HEK293 (cell line): ENCODE measurements around the gene HOXB4.

ENCODE experiments used
- BCL11A ChIP-seq: fragments of 450-650 bp; formaldehyde crosslinking; IDR thresholded peaks from 2 replicates; pipeline ENCODE4 v1.5.1; 2016; ENCODE audit warnings: low read depth, missing biosample characterization, missing genetic modification characterization
- IKZF3 ChIP-seq: fragments of 450-650 bp; IDR thresholded peaks from 2 replicates; pipeline ENCODE4 v1.5.0; 2018; ENCODE audit warnings: missing biosample characterization, mild to moderate bottlenecking, missing genetic modification characterization, moderate library complexity
- MEIS1 ChIP-seq: sonication (generic); formaldehyde crosslinking; IDR thresholded peaks from 2 replicates; pipeline ENCODE4 v1.8.1; 2022; ENCODE audit warnings: missing genetic modification reagents, mild to moderate bottlenecking, borderline replicate concordance
- MZF1 ChIP-seq: fragments of 450-650 bp; formaldehyde crosslinking; IDR thresholded peaks from 2 replicates; pipeline ENCODE4 v1.5.1; 2017; ENCODE audit warnings: missing biosample characterization, missing genetic modification characterization, borderline replicate concordance
- SP3 ChIP-seq: fragments of 450-650 bp; formaldehyde crosslinking; IDR thresholded peaks from 2 replicates; pipeline ENCODE4 v1.5.1; 2016; ENCODE audit warnings: missing biosample characterization, missing genetic modification characterization
- TCF7L2 ChIP-seq: IDR thresholded peaks from 2 replicates; pipeline ENCODE4 v1.6.1; 2011; ENCODE audit warnings: low read depth, mild to moderate bottlenecking, inconsistent platforms, low read length, moderate library complexity, borderline replicate concordance
- YY1 ChIP-seq: fragments of 450-650 bp; formaldehyde crosslinking; IDR thresholded peaks from 2 replicates; pipeline ENCODE4 v1.5.1; 2018; ENCODE audit warnings: missing biosample characterization, missing genetic modification characterization
- ZBTB1 ChIP-seq: fragments of 450-650 bp; formaldehyde crosslinking; IDR thresholded peaks from 2 replicates; pipeline ENCODE4 v1.5.1; 2016; ENCODE audit warnings: missing biosample characterization, missing genetic modification characterization
- ZBTB17 ChIP-seq: fragments of 450-650 bp; formaldehyde crosslinking; IDR thresholded peaks from 2 replicates; pipeline ENCODE4 v1.5.1; 2016; ENCODE audit warnings: missing biosample characterization, missing genetic modification characterization
- ZBTB7A ChIP-seq: fragments of 450-650 bp; formaldehyde crosslinking; IDR thresholded peaks from 2 replicates; pipeline ENCODE4 v1.5.1; 2016; ENCODE audit warnings: low read depth, missing biosample characterization, missing genetic modification characterization
- ZBTB8A ChIP-seq: fragments of 450-650 bp; formaldehyde crosslinking; IDR thresholded peaks from 2 replicates; pipeline ENCODE4 v1.5.1; 2016; ENCODE audit warnings: missing biosample characterization, missing genetic modification characterization
- ZFP37 ChIP-seq: fragments of 450-650 bp; formaldehyde crosslinking; IDR thresholded peaks from 2 replicates; pipeline ENCODE4 v1.5.1; 2016; ENCODE audit warnings: missing biosample characterization, missing genetic modification characterization
- ZFP69B ChIP-seq: fragments of 450-650 bp; formaldehyde crosslinking; IDR thresholded peaks from 2 replicates; pipeline ENCODE4 v1.5.1; 2016; ENCODE audit warnings: missing biosample characterization, missing genetic modification characterization
- ZNF132 ChIP-seq: fragments of 450-650 bp; formaldehyde crosslinking; IDR thresholded peaks from 2 replicates; pipeline ENCODE4 v1.5.1; 2017; ENCODE audit warnings: missing biosample characterization, missing genetic modification characterization, borderline replicate concordance
- ZNF140 ChIP-seq: fragments of 450-650 bp; formaldehyde crosslinking; IDR thresholded peaks from 2 replicates; pipeline ENCODE4 v1.5.1; 2016; ENCODE audit warnings: missing biosample characterization, missing genetic modification characterization
- ZNF146 ChIP-seq: fragments of 450-650 bp; formaldehyde crosslinking; IDR thresholded peaks from 2 replicates; pipeline ENCODE4 v1.5.1; 2016; ENCODE audit warnings: missing biosample characterization, missing genetic modification characterization
- ZNF16 ChIP-seq: fragments of 450-650 bp; formaldehyde crosslinking; IDR thresholded peaks from 2 replicates; pipeline ENCODE4 v1.5.1; 2016; ENCODE audit warnings: low read depth, missing biosample characterization, missing genetic modification characterization
- ZNF2 ChIP-seq: fragments of 450-650 bp; formaldehyde crosslinking; IDR thresholded peaks from 2 replicates; pipeline ENCODE4 v1.5.1; 2016; ENCODE audit warnings: missing biosample characterization, missing genetic modification characterization
- ZNF214 ChIP-seq: fragments of 450-650 bp; formaldehyde crosslinking; IDR thresholded peaks from 2 replicates; pipeline ENCODE4 v1.5.1; 2017; ENCODE audit warnings: missing biosample characterization, mild to moderate bottlenecking, missing genetic modification characterization, borderline replicate concordance
- ZNF239 ChIP-seq: fragments of 450-650 bp; formaldehyde crosslinking; IDR thresholded peaks from 2 replicates; pipeline ENCODE4 v1.5.1; 2016; ENCODE audit warnings: missing biosample characterization, missing genetic modification characterization
- ZNF248 ChIP-seq: fragments of 450-650 bp; formaldehyde crosslinking; IDR thresholded peaks from 2 replicates; pipeline ENCODE4 v1.5.1; 2017; ENCODE audit warnings: missing biosample characterization, missing genetic modification characterization
- ZNF324 ChIP-seq: fragments of 450-650 bp; formaldehyde crosslinking; IDR thresholded peaks from 2 replicates; pipeline ENCODE4 v1.5.1; 2016; ENCODE audit warnings: missing biosample characterization, missing genetic modification characterization
- ZNF426 ChIP-seq: fragments of 450-650 bp; formaldehyde crosslinking; IDR thresholded peaks from 2 replicates; pipeline ENCODE4 v1.5.1; 2017; ENCODE audit warnings: missing biosample characterization, missing genetic modification characterization, mild to moderate bottlenecking, inconsistent platforms, moderate library complexity
- ZNF558 ChIP-seq: fragments of 450-650 bp; formaldehyde crosslinking; IDR thresholded peaks from 2 replicates; pipeline ENCODE4 v1.5.1; 2016; ENCODE audit warnings: missing biosample characterization, missing genetic modification characterization
- ZNF600 ChIP-seq: fragments of 450-650 bp; formaldehyde crosslinking; IDR thresholded peaks from 2 replicates; pipeline ENCODE4 v1.5.1; 2016; ENCODE audit warnings: missing biosample characterization, missing genetic modification characterization
- ZNF610 ChIP-seq: fragments of 450-650 bp; formaldehyde crosslinking; IDR thresholded peaks from 2 replicates; pipeline ENCODE4 v1.5.1; 2016; ENCODE audit warnings: missing biosample characterization, missing genetic modification characterization, borderline replicate concordance
- ZNF624 ChIP-seq: fragments of 450-650 bp; formaldehyde crosslinking; IDR thresholded peaks from 2 replicates; pipeline ENCODE4 v1.5.1; 2017; ENCODE audit warnings: missing biosample characterization, missing genetic modification characterization
- ZNF626 ChIP-seq: fragments of 450-650 bp; sonication (Bioruptor Pico); formaldehyde crosslinking; IDR thresholded peaks from 2 replicates; pipeline ENCODE4 v1.5.1; 2018; ENCODE audit warnings: missing biosample characterization, missing genetic modification characterization, inconsistent platforms
- TF ChIP-seq, protein P1 (sequence below): fragments of 450-650 bp; formaldehyde crosslinking; IDR thresholded peaks from 2 replicates; pipeline ENCODE4 v1.5.1; 2016; ENCODE audit warnings: missing biosample characterization, missing genetic modification characterization
- TF ChIP-seq, protein P2 (sequence below): fragments of 450-650 bp; formaldehyde crosslinking; IDR thresholded peaks from 2 replicates; pipeline ENCODE4 v1.5.1; 2016; ENCODE audit warnings: missing biosample characterization, missing genetic modification characterization
- TF ChIP-seq, protein P3 (sequence below): fragments of 450-650 bp; formaldehyde crosslinking; conservative IDR thresholded peaks from 2 replicates; pipeline ENCODE4 v1.5.1; 2016; ENCODE audit warnings: low read depth, missing biosample characterization, missing genetic modification characterization
- TF ChIP-seq, protein P4 (sequence below): fragments of 450-650 bp; formaldehyde crosslinking; IDR thresholded peaks from 2 replicates; pipeline ENCODE4 v1.5.1; 2016; ENCODE audit warnings: missing biosample characterization, missing genetic modification characterization

HOXB4 gene

DNA sequence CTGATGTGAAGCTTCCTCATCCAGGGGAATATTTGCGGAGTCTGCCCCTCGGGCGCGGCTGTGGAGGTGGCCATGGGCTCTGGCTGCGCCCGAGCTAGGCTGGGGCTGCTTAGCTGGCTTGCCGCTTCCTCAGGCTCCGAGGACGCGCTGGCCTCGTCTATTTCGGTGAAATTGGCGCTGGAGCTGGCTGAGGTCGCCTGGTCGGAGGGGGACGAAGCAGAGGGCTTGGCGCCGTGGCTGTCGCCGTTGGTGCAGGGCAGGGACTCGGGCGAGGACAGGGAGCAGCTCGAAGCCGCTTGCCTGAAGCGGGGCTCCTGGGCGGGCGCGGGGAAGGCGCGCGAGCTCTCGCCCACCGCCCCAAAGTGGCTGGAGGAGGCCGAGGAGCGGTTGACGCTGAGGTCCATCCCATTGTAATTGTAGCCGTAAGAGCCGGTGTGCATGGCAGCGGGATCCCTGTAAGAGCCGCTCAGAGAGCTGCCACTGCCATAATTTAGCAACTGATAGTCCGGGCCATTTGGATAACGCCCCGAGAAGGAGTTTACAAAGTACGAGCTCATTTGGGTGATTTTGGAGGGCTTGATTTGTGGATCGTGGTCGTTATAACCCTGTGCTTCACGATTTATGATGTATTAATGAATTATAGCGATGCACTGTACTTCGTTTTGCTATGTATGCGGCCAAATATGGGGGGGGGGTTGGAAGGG is 15.1 kb upstream of the HOXB4 start, which contains the start of gene HOXB5 (continued):
- TF ChIP-seq, protein P1, sequence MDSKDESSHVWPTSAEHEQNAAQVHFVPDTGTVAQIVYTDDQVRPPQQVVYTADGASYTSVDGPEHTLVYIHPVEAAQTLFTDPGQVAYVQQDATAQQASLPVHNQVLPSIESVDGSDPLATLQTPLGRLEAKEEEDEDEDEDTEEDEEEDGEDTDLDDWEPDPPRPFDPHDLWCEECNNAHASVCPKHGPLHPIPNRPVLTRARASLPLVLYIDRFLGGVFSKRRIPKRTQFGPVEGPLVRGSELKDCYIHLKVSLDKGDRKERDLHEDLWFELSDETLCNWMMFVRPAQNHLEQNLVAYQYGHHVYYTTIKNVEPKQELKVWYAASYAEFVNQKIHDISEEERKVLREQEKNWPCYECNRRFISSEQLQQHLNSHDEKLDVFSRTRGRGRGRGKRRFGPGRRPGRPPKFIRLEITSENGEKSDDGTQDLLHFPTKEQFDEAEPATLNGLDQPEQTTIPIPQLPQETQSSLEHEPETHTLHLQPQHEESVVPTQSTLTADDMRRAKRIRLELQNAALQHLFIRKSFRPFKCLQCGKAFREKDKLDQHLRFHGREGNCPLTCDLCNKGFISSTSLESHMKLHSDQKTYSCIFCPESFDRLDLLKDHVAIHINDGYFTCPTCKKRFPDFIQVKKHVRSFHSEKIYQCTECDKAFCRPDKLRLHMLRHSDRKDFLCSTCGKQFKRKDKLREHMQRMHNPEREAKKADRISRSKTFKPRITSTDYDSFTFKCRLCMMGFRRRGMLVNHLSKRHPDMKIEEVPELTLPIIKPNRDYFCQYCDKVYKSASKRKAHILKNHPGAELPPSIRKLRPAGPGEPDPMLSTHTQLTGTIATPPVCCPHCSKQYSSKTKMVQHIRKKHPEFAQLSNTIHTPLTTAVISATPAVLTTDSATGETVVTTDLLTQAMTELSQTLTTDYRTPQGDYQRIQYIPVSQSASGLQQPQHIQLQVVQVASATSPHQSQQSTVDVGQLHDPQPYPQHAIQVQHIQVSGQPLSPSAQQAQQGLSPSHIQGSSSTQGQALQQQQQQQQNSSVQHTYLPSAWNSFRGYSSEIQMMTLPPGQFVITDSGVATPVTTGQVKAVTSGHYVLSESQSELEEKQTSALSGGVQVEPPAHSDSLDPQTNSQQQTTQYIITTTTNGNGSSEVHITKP (tag by site-specific recombination) = no peak
- peak; percentile 64 for TF ChIP-seq ZNF600 (tag by site-specific recombination)
- TF ChIP-seq ZBTB8A (tag by site-specific recombination) = peak; percentile 58
- no peak for TF ChIP-seq MZF1 (tag by site-specific recombination)
- TF ChIP-seq ZFP37 (tag by site-specific recombination) = no peak
- TF ChIP-seq ZNF140 = no peak
- no peak for TF ChIP-seq ZBTB1
- no peak for TF ChIP-seq ZNF626 (tag by site-specific recombination)
- no peak for TF ChIP-seq ZNF239 (tag by site-specific recombination)
- TF ChIP-seq ZFP69B (tag by site-specific recombination) = no peak
- TF ChIP-seq ZNF426 (tag by site-specific recombination) = no peak
- no peak for TF ChIP-seq ZNF558
- no peak for TF ChIP-seq ZNF214 (tag by site-specific recombination)
- TF ChIP-seq, protein P2, sequence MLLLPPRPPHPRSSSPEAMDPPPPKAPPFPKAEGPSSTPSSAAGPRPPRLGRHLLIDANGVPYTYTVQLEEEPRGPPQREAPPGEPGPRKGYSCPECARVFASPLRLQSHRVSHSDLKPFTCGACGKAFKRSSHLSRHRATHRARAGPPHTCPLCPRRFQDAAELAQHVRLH = no peak
- TF ChIP-seq, protein P3, sequence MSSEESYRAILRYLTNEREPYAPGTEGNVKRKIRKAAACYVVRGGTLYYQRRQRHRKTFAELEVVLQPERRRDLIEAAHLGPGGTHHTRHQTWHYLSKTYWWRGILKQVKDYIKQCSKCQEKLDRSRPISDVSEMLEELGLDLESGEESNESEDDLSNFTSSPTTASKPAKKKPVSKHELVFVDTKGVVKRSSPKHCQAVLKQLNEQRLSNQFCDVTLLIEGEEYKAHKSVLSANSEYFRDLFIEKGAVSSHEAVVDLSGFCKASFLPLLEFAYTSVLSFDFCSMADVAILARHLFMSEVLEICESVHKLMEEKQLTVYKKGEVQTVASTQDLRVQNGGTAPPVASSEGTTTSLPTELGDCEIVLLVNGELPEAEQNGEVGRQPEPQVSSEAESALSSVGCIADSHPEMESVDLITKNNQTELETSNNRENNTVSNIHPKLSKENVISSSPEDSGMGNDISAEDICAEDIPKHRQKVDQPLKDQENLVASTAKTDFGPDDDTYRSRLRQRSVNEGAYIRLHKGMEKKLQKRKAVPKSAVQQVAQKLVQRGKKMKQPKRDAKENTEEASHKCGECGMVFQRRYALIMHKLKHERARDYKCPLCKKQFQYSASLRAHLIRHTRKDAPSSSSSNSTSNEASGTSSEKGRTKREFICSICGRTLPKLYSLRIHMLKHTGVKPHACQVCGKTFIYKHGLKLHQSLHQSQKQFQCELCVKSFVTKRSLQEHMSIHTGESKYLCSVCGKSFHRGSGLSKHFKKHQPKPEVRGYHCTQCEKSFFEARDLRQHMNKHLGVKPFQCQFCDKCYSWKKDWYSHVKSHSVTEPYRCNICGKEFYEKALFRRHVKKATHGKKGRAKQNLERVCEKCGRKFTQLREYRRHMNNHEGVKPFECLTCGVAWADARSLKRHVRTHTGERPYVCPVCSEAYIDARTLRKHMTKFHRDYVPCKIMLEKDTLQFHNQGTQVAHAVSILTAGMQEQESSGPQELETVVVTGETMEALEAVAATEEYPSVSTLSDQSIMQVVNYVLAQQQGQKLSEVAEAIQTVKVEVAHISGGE (tag by site-specific recombination) = no peak
- no peak for TF ChIP-seq ZNF132 (tag by site-specific recombination)
- no peak for TF ChIP-seq ZBTB17 (tag by site-specific recombination)
- TF ChIP-seq ZNF146 (tag by site-specific recombination) = no peak
- peak; percentile 21; the same call in 1 of the 2 replicates for TF ChIP-seq ZNF2 (tag by site-specific recombination)
- TF ChIP-seq, protein P4, sequence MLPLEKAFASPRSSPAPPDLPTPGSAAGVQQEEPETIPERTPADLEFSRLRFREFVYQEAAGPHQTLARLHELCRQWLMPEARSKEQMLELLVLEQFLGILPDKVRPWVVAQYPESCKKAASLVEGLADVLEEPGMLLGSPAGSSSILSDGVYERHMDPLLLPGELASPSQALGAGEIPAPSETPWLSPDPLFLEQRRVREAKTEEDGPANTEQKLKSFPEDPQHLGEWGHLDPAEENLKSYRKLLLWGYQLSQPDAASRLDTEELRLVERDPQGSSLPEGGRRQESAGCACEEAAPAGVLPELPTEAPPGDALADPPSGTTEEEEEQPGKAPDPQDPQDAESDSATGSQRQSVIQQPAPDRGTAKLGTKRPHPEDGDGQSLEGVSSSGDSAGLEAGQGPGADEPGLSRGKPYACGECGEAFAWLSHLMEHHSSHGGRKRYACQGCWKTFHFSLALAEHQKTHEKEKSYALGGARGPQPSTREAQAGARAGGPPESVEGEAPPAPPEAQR (tag by site-specific recombination) = no peak
- TF ChIP-seq ZNF624 (tag by site-specific recombination) = no peak
- TF ChIP-seq SP3 (tag by site-specific recombination) = no peak
- no peak for TF ChIP-seq ZNF248 (tag by site-specific recombination)
- 0 out of 2 replicates have a peak, but pooled peaks have one; percentile 35 for TF ChIP-seq YY1 (tag by site-specific recombination)
- TF ChIP-seq ZBTB7A = no peak
- TF ChIP-seq TCF7L2 = no peak
- TF ChIP-seq ZNF16 (tag by site-specific recombination) = no peak
- TF ChIP-seq ZNF610 (tag by site-specific recombination) = peak; percentile 16; the same call in 1 of the 2 replicates
- 0 out of 2 replicates have a peak, but pooled peaks have one; percentile 8 for TF ChIP-seq MEIS1 (CRISPR knock-in tag)
- TF ChIP-seq BCL11A (tag by site-specific recombination) = no peak
- no peak for TF ChIP-seq ZNF324 (tag by site-specific recombination)
- peak; percentile 8; the same call in 1 of the 2 replicates for TF ChIP-seq IKZF3 (tag by site-specific recombination)
